ENCODE measurements around the gene SIRT4.
A peak's percentile ranks its signal among the peaks of the same experiment; 100 is the strongest.

SIRT4 gene

DNA sequence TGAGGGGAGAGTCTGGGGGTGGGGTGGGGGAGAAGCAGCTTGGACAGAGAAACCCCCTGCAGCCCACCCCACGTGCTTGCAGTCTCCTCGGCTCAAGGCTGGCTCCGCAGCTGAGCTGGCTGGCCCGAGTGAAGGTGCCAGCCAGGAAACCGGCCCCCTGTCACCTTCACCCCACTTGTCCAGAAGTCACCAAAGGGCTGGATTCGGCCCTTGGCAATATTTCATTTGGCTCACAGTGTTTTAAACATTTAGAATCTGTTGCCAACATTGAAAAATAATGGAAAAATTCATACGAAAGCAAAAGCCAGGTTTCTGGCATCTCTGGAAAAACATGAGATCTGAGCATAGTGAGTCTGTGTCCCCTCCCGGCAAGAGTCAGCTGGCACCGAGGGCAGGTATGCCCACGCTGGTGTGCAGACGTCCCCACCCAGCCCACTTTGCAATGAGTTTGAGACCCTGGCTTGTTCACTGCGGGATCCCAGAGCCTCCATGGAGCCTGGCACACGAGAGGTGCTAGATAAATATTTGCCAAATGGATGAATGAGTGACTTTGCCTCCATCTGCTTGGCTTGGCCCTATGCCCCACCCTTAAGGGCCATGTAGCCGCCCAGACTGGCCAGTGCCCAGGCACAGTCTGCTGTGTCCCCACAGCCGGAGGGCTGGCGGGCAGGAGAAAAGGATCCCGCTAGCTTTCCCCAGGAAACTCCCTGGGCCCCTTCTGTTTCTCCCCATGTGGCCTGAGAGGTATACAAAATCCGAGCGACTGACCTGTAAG, 48.6 kb downstream of the SIRT4 start:
- no peak for TF ChIP-seq ZFX (IDR thresholded peaks at IDR 0.05; ENCODE audit: borderline replicate concordance)
- TF ChIP-seq, protein P1, sequence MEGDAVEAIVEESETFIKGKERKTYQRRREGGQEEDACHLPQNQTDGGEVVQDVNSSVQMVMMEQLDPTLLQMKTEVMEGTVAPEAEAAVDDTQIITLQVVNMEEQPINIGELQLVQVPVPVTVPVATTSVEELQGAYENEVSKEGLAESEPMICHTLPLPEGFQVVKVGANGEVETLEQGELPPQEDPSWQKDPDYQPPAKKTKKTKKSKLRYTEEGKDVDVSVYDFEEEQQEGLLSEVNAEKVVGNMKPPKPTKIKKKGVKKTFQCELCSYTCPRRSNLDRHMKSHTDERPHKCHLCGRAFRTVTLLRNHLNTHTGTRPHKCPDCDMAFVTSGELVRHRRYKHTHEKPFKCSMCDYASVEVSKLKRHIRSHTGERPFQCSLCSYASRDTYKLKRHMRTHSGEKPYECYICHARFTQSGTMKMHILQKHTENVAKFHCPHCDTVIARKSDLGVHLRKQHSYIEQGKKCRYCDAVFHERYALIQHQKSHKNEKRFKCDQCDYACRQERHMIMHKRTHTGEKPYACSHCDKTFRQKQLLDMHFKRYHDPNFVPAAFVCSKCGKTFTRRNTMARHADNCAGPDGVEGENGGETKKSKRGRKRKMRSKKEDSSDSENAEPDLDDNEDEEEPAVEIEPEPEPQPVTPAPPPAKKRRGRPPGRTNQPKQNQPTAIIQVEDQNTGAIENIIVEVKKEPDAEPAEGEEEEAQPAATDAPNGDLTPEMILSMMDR (IDR thresholded peaks at IDR 0.05) = no peak
- peak overlapping the region; percentile 17; the same call in 1 of the 2 replicates for H3K27ac ChIP-seq

DNA sequence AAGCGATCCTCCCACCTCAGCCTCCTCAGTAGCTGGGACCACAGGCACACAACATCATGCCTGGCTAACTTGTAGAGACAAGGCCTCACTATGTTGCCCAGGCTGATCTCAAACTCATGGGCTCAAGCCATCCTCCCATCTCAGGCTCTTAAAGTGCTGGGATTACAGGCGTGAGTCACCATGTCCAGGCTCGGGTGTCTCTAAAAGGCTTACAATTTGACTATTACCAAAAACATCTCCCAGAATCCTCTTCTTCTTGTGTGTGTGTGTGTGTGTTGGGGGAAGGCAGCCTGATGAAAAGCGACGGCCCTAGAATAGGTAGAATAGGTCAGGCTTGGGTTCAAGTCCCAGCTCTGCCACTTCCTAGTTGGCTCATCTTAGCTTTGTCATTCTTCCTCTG, 50.0 kb downstream of the SIRT4 start:
- no peak overlapping the region for H3K27ac ChIP-seq
- TF ChIP-seq, protein P1 (IDR thresholded peaks at IDR 0.05) = no peak
- TF ChIP-seq ZFX (IDR thresholded peaks at IDR 0.05; ENCODE audit: borderline replicate concordance) = no peak

DNA sequence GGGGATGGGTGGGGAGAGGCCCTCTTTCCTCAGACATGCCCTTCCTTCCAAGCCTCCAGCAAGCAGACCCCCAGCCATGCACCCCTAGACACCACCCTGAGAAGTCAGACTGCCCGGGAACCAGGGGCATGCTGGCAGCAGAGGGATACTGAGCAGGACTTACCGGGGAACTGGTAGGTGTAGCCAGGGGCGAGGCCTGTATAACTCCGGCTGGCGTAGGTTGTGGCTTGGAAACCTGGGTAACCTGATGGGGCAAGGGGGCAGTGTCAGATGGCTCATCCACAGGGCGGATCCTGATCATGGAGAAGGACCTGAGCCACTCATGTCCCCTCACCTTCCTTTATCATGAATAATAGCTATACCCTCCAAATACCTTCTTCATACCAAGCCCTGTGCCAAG, 51.0 kb downstream of the SIRT4 start:
- TF ChIP-seq, protein P1 (IDR thresholded peaks at IDR 0.05) = no peak
- no peak for TF ChIP-seq ZFX (IDR thresholded peaks at IDR 0.05; ENCODE audit: borderline replicate concordance)
- no peak overlapping the region for H3K27ac ChIP-seq

DNA sequence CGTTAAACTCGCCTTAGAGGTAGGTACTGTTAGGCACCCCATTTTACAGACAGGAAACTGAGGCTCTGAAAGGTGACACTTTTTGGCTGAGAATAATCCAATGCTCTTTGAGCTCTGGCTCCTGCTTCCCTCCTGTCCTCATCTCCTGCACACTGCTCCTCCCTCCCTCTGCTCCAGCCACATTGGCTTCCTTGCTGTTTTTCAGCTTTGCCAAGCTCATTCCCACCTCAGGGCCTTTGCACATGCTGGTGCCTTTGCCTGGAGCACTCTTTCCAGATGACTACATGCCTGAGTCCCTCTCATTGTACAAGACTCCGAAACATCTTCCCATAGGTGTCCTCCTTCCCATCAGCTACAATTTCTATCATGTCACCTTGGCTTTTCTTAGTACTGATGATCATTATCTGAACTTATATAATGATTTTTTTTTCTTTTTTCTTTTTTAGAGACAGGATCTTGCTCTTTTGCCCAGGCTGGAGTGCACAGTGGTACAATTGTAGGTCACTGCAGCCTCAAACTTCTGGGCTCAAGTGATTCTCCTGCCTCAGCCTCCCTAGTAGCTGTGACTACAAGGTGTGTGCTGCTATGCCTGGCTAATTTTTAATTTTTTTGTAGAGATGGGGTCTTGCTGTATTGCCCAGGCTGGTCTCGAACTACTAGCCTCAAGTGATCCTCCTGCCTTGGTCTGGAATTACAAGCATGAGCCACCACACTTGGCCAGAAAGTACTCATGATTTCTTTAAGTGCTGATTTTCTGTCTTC, 51.6 kb downstream of the SIRT4 start:
- H3K27ac ChIP-seq = no peak overlapping the region
- TF ChIP-seq, protein P1 (IDR thresholded peaks at IDR 0.05) = no peak
- no peak for TF ChIP-seq ZFX (IDR thresholded peaks at IDR 0.05; ENCODE audit: borderline replicate concordance)

DNA sequence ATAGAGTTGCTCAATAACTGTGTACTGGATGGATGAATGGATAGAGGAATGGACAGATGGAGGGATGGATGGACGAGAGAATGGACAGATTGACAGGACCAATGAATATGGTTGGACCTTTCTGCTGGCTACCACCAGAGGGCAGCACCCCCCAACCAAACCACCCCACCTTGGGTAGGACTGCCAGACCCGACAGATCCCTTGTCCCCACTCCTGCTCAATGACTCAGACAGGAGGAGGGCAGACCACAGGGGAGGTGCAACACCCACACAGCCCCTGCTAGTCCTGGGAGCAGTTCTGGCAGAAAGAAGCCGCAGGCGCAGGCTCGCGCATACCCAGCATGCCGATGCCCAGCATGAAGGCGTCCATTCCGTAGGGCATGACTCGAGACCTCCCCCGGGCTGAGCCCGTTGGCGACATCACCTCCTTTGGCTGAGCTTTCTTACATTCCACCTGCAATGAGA, 54.5 kb downstream of the SIRT4 start:
- TF ChIP-seq, protein P1 (IDR thresholded peaks at IDR 0.05) = peak; percentile 97
- TF ChIP-seq ZFX (IDR thresholded peaks at IDR 0.05; ENCODE audit: borderline replicate concordance) = no peak
- no peak overlapping the region for H3K27ac ChIP-seq

DNA sequence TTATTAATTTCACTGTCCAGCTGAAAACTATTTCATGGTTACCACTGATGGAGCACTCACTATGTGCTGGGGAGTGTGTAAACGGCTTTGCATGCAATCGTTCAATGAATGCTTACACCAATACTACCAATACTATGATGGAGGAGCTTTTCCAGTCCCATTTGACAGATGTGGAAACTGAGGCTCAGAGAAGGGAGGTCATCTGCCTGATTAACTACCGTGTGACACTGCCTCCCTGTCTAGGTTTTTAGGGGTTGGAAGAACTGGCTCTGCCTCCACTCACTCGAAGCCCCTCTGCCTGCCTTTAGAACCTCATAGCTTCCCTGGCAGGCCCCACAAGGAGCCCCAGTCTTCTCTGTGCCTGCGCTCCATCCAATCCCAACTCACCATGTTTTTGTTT, 55.0 kb downstream of the SIRT4 start:
- TF ChIP-seq, protein P1 (IDR thresholded peaks at IDR 0.05) = no peak
- TF ChIP-seq ZFX (IDR thresholded peaks at IDR 0.05; ENCODE audit: borderline replicate concordance) = no peak
- H3K27ac ChIP-seq = no peak overlapping the region

Data from 22Rv1 (cell line).